ENCODE data around the gene FNDC3B.

Gene FNDC3B

DNA sequence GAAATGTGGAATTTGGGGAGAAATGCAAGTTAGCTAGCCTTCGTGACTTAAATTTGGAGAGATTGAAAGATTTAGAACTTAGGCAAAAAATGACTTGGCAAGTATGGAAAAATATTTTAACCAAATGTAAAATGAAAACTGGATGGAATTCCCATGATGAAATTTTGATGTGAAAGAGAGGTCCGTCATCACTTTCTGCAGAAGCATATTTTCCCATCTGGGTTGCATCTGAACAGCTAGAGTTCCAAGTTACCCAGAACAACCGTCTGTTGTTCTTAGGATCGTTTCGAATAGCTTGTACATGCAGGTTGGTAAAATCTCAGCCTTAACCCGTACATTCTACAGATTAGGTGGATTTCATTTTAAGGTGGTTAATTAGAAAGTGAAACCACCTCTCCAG lies 272.6 kb downstream of the FNDC3B start:
- TF ChIP-seq, protein P1, sequence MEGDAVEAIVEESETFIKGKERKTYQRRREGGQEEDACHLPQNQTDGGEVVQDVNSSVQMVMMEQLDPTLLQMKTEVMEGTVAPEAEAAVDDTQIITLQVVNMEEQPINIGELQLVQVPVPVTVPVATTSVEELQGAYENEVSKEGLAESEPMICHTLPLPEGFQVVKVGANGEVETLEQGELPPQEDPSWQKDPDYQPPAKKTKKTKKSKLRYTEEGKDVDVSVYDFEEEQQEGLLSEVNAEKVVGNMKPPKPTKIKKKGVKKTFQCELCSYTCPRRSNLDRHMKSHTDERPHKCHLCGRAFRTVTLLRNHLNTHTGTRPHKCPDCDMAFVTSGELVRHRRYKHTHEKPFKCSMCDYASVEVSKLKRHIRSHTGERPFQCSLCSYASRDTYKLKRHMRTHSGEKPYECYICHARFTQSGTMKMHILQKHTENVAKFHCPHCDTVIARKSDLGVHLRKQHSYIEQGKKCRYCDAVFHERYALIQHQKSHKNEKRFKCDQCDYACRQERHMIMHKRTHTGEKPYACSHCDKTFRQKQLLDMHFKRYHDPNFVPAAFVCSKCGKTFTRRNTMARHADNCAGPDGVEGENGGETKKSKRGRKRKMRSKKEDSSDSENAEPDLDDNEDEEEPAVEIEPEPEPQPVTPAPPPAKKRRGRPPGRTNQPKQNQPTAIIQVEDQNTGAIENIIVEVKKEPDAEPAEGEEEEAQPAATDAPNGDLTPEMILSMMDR (IDR thresholded peaks at IDR 0.05; ENCODE audit: insufficient read depth, missing control alignments) = no peak
- DNase-seq (ENCODE audit: insufficient read length, low spot score) (no peak), FAIRE-seq (no peak)

DNA sequence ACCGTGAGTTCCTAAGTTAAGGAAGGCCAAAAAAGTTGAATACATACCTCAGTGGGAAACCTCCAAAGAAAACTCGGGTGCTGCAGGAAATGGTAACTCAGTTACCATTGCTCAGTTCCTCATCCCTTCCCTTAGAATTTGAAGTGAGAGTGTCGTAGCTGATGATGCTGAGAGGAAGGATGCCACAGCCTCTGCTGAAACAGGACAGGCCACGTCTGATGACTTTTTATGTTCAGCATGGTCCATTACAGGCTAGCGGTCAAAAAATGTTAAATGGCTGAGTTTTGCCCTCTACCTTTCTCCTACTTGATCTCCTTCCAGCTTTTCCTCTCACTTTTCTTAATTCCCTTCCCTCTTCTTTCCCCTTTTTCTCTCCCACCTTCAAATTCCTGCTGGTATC lies 273.3 kb downstream of the FNDC3B start:
- TF ChIP-seq, protein P1 (IDR thresholded peaks at IDR 0.05; ENCODE audit: insufficient read depth, missing control alignments) = no peak
- FAIRE-seq = no peak
- no peak for DNase-seq (ENCODE audit: insufficient read length, low spot score)

DNA sequence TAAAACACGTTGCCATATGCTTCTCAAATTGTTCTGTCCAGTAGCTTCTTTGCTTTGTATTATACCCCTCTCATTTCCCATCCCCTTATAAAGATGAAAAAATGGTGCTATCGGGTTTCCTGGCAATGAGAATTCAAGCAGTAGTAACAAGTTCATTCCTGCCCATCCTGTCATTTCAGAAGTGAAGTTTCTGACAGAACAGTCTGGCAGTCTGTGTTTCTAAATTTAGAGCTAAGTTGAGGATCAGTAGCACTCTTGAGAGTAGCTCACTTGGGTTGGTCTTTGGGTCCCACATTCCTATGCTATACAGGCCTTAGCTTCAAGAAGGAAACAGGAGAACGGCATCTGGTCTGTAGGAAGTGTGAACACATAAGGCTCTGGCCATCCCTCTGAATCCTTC lies 274.3 kb downstream of the FNDC3B start:
- DNase-seq (ENCODE audit: insufficient read length, low spot score) = no peak
- no peak for FAIRE-seq
- TF ChIP-seq, protein P1 (IDR thresholded peaks at IDR 0.05; ENCODE audit: insufficient read depth, missing control alignments) = no peak

DNA sequence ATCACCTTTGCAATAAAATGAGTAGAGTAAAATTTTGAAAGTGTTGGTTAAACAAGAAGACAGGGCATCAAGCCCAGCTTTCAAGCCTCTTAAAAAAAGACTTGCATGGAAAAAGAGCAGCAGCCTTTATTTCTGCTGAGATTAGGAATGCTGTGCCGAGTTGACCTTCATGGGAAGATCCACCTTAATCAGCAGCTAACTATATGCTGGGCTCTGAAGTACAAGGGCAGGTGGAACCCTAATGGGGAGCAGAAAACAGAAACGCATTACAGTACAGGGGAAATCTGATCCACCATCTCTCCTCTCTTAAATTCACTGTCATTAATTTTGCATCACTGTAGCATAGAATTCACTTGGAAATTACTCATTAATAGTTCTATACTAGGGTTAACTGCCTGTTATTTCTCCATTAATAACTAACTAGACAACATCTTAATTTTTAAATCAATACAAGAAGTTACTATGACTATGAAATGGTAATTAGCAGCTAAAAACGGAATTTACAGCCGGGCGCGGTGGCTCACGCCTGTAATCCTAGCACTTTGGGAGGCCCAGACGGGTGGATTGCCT lies 275.3 kb downstream of the FNDC3B start:
- FAIRE-seq (no peak), DNase-seq (ENCODE audit: insufficient read length, low spot score) (no peak)
- TF ChIP-seq, protein P1 (IDR thresholded peaks at IDR 0.05; ENCODE audit: insufficient read depth, missing control alignments) = no peak

DNA sequence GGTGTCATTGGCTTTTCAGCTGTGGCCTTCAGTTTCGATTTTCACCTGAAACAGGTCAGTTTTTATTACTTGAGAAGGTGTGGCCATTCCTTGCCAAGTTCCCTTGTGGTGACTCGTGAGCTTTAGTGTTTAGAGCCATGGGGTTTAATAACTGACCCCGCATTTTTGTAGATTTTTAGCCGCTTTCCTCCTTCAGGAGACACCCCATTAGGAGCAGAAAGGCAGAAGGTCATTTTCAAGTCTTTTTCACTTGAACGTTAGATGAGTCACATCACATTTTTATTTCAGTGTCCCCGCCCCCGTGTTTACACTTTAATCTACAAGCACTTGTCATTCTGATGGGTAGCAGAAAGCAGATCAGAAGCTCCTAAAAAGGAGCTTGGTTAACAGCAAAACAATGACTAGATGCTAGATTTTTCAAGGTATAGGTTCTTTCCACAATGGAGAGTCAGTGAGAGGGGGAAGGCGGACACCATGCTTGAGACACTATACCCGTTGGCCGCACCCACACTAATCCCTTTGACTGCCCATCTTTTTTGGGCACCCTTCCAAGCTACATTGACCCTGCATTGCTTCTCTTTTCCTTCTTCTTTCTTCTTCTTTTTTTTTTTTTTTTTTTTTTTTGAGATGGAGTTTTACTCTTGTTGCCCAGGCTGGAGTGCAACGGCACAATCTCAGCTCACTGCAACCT lies 276.2 kb downstream of the FNDC3B start:
- DNase-seq (ENCODE audit: insufficient read length, low spot score) (no peak), FAIRE-seq (no peak)
- TF ChIP-seq, protein P1 (IDR thresholded peaks at IDR 0.05; ENCODE audit: insufficient read depth, missing control alignments) = no peak

DNA sequence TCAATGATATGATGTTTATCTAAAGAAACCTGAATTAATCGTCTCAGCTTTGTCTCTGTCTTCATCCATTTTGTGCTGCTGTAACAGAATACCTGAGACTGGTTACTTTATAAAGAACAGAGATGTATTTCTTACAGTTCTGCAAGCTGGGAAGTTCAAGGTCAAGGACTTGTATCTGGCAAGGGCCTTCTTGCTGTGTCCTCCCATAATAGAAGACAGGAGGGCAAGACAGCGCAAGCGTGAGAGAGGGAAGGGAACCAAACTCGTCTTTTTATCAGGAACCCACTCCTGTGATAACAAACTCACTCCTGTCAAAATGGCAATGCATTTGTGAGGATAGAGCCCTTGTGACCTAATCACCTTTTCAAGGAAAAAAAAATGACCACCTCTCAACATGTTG lies 277.4 kb downstream of the FNDC3B start:
- TF ChIP-seq, protein P1 (IDR thresholded peaks at IDR 0.05; ENCODE audit: insufficient read depth, missing control alignments) = no peak
- DNase-seq (ENCODE audit: insufficient read length, low spot score) = no peak
- FAIRE-seq = no peak

DNA sequence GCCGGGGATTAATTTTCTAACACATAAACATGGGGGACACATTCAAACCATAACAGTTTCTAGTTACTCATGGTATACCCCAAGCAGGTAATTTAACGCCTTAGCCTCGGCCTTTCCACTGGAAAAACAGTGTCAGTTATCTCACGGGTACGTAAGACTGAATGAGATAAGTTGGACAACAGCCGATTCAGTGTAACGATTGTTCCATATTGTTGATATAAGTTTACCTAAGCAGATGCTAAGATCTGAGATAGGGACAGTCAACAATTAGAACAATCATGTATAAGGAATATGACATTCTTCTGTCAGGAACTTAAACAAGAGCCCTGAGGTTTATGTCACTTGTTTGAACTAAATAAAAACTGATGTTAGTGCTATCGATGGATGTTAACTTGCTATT lies 278.1 kb downstream of the FNDC3B start:
- no peak for DNase-seq (ENCODE audit: insufficient read length, low spot score)
- no peak for FAIRE-seq
- TF ChIP-seq, protein P1 (IDR thresholded peaks at IDR 0.05; ENCODE audit: insufficient read depth, missing control alignments) = no peak
